ENCODE results near the gene EIF4B. TPM values are rescaled to one million over a fixed set of nuclear protein-coding genes. Genes with fewer than 3 reads are reported as not detected.

Gene EIF4B, protein sequence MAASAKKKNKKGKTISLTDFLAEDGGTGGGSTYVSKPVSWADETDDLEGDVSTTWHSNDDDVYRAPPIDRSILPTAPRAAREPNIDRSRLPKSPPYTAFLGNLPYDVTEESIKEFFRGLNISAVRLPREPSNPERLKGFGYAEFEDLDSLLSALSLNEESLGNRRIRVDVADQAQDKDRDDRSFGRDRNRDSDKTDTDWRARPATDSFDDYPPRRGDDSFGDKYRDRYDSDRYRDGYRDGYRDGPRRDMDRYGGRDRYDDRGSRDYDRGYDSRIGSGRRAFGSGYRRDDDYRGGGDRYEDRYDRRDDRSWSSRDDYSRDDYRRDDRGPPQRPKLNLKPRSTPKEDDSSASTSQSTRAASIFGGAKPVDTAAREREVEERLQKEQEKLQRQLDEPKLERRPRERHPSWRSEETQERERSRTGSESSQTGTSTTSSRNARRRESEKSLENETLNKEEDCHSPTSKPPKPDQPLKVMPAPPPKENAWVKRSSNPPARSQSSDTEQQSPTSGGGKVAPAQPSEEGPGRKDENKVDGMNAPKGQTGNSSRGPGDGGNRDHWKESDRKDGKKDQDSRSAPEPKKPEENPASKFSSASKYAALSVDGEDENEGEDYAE
- total RNA-seq (100 to 1,000 TPM; 475 to 575 (median 524) TPM), polyA plus RNA-seq (100 to 1,000 TPM; 136 to 233 (median 218) TPM)

DNA sequence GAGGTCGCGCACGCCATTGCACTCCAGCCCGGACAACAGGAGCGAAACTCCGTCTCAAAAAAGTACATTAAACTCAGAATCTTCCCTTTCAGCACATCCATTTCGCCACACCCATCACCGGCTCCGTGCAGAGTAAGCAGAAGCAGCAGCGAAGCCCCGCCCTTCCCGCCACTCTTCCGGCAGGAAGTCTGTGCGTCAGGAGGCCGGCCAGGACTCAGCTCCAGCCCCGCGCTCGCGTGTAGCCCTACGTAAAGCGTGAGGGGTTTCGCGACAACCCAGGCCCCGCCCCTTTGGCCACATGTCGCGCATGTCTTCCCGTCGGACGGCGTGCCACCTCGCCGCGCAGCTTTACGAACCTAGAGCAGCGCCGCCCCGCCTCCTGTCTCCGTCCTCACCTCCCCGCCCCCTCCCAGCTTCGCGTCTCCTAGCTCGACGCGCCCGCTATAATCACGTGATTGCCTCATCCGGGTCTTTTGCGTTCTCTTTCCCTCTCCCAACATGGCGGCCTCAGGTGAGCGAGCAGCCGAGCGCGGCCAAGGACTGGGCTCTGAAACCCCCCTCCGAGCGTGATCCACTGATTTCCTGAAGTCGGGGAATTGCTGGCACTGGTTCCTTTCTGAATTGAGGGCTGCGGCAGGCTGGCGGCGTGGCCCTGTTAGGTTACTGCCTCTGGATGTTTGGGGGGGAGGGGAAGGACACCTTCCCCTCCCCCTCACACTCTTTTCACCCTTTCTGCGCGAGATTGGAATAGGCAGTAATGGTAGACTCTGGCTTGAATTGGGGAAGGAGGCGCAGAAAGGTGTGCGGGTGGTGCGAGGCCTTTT, at the start of gene EIF4B:
Gene EIF4B (plus strand): TSS at position 471 of the 824 bp plus-strand sequence. CDS start 28 bp downstream, at position 499.
- Histone ChIP-seq H3K27me3 (no peaks in the 10 kb centered on the region), H3K4me1 (peaks cover 0 to 49% (median 42%) of the 10 kb centered on the region in 4 donors), H3K4me3 (peak within 1 kb of the TSS; percentile 82 to 97 (median 88)), H3K36me3 (no peaks in the 10 kb centered on the region), H3K27ac (peak within 1 kb of the TSS; percentile 92 to 96 (median 94)), H3K9me3 (no peaks in the 10 kb centered on the region)
- DNase-seq = peak; percentile 100
- TF ChIP-seq POLR2A (IDR thresholded peaks at IDR 0.05) = peak; percentile 74
- TF ChIP-seq POLR2AphosphoS5 (IDR thresholded peaks at IDR 0.05) = peak; percentile 85 to 94 (median 90)
- TF ChIP-seq EP300 (IDR thresholded peaks at IDR 0.05) = peak in 2 of 4 donors; percentile 41 to 97
- TF ChIP-seq, protein P1, sequence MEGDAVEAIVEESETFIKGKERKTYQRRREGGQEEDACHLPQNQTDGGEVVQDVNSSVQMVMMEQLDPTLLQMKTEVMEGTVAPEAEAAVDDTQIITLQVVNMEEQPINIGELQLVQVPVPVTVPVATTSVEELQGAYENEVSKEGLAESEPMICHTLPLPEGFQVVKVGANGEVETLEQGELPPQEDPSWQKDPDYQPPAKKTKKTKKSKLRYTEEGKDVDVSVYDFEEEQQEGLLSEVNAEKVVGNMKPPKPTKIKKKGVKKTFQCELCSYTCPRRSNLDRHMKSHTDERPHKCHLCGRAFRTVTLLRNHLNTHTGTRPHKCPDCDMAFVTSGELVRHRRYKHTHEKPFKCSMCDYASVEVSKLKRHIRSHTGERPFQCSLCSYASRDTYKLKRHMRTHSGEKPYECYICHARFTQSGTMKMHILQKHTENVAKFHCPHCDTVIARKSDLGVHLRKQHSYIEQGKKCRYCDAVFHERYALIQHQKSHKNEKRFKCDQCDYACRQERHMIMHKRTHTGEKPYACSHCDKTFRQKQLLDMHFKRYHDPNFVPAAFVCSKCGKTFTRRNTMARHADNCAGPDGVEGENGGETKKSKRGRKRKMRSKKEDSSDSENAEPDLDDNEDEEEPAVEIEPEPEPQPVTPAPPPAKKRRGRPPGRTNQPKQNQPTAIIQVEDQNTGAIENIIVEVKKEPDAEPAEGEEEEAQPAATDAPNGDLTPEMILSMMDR (IDR thresholded peaks at IDR 0.05) = no peak
- intact Hi-C loops (cut with DNase I) = no loop called here
- WGBS, 2 donors = 0% methylated on average over 64 of the region's 64 CpGs

DNA sequence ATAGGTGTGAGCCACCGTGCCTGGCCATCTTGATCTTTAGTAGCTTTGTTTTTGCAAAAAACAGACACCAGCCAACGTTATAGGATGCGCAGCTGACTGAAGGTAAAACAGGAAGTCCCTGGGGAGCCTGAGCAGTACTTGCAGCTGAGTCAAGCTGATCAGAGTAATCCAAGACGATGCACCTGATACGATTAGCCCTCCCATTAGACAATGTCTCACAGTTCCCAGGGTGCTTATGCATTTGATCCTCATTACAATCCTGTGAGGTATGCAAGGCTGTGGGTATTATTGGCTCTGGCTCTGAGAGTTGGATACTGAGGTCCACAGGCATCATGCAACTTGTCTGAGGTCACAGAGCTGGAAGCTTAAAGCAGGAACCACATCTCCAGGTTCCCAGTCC, 49.3 kb upstream of the EIF4B start:
- TF ChIP-seq POLR2AphosphoS5 (IDR thresholded peaks at IDR 0.05) (no peak), POLR2A (IDR thresholded peaks at IDR 0.05) (no peak), EP300 (IDR thresholded peaks at IDR 0.05) (no peak)
- TF ChIP-seq, protein P1 (IDR thresholded peaks at IDR 0.05) = no peak
- H3K27ac ChIP-seq = no peak overlapping the region
- H3K9me3 ChIP-seq = no peaks in the 10 kb centered on the region
- H3K27me3 ChIP-seq = no peaks in the 10 kb centered on the region
- no peak for DNase-seq
- no peak overlapping the region for H3K4me3 ChIP-seq
- intact Hi-C loops (cut with DNase I) = no loop called here
- no peaks in the 10 kb centered on the region for H3K4me1 ChIP-seq
- H3K36me3 ChIP-seq = no peaks in the 10 kb centered on the region
- WGBS, 2 donors = 37% methylated on average over 5 of the region's 5 CpGs

GRCh38 chr12:52964556-52965336, 41.5 kb upstream of the EIF4B start:
- intact Hi-C loops (cut with DNase I) = no loop called here

More at GRCh38 chr12:52964556-52965336, 41.5 kb upstream of the EIF4B start:
- H3K36me3 ChIP-seq = no peaks in the 10 kb centered on the region
- peaks cover 0 to 28% (median 16%) of the 10 kb centered on the region in 3 donors for H3K27me3 ChIP-seq
- peak overlapping the region in 2 of 4 donors; percentile 38 to 58 for H3K27ac ChIP-seq
- H3K9me3 ChIP-seq = no peaks in the 10 kb centered on the region
- peaks cover 0 to 16% (median 7%) of the 10 kb centered on the region in 4 donors for H3K4me1 ChIP-seq
- TF ChIP-seq, protein P1 (IDR thresholded peaks at IDR 0.05) = no peak
- TF ChIP-seq POLR2A (IDR thresholded peaks at IDR 0.05) (no peak), EP300 (IDR thresholded peaks at IDR 0.05) (no peak), POLR2AphosphoS5 (IDR thresholded peaks at IDR 0.05) (no peak)
- DNase-seq = no peak
- H3K4me3 ChIP-seq = peak overlapping the region in 2 of 4 donors; percentile 13 to 43
- WGBS, 2 donors = 63 to 68% methylated on average over 19 of the region's 19 CpGs
